ENCODE measurements around the gene PHLPP2. TPM values are rescaled to one million over a fixed set of nuclear protein-coding genes. Genes with fewer than 3 reads are reported as not detected.

The PHLPP2 gene
- total RNA-seq, 4 donors from 2014 or later, result 0.49 to 5.7 (median 1.7) TPM

GRCh38 chr16:71762186-71762585 lies 37.7 kb upstream of the PHLPP2 start:
- TF ChIP-seq, protein P1, sequence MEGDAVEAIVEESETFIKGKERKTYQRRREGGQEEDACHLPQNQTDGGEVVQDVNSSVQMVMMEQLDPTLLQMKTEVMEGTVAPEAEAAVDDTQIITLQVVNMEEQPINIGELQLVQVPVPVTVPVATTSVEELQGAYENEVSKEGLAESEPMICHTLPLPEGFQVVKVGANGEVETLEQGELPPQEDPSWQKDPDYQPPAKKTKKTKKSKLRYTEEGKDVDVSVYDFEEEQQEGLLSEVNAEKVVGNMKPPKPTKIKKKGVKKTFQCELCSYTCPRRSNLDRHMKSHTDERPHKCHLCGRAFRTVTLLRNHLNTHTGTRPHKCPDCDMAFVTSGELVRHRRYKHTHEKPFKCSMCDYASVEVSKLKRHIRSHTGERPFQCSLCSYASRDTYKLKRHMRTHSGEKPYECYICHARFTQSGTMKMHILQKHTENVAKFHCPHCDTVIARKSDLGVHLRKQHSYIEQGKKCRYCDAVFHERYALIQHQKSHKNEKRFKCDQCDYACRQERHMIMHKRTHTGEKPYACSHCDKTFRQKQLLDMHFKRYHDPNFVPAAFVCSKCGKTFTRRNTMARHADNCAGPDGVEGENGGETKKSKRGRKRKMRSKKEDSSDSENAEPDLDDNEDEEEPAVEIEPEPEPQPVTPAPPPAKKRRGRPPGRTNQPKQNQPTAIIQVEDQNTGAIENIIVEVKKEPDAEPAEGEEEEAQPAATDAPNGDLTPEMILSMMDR (IDR thresholded peaks at IDR 0.05), result no peak
- TF ChIP-seq POLR2A (IDR thresholded peaks at IDR 0.05), result no peak
- Histone ChIP-seq H3K27me3 (no peaks in the 10 kb centered on the region), H3K9me3 (no peaks in the 10 kb centered on the region), H3K4me1 (peaks cover 0 to 6% (median 0%) of the 10 kb centered on the region in 3 donors), H3K36me3 (peaks cover 8 to 93% (median 24%) of the 10 kb centered on the region in 3 donors), H3K4me3 (no peak overlapping the region), H3K27ac (no peak overlapping the region)
- intact Hi-C loops (cut with DNase I), result no loop called here
- no peak for DNase-seq
- 71 to 76% methylated on average over 2 of the region's 2 CpGs for WGBS, 2 donors

GRCh38 chr16:71761097-71761496 lies 36.6 kb upstream of the PHLPP2 start:
- Histone ChIP-seq H3K27me3 (no peaks in the 10 kb centered on the region), H3K9me3 (no peaks in the 10 kb centered on the region), H3K4me1 (no peaks in the 10 kb centered on the region), H3K27ac (no peak overlapping the region), H3K4me3 (no peak overlapping the region), H3K36me3 (peaks cover 8 to 97% (median 33%) of the 10 kb centered on the region in 3 donors)
- TF ChIP-seq, protein P1 (IDR thresholded peaks at IDR 0.05), result no peak
- no peak for TF ChIP-seq POLR2A (IDR thresholded peaks at IDR 0.05)
- no peak for DNase-seq
- intact Hi-C loops (cut with DNase I), result no loop called here
- 97 to 98% methylated on average over 2 of the region's 2 CpGs for WGBS, 2 donors

DNA sequence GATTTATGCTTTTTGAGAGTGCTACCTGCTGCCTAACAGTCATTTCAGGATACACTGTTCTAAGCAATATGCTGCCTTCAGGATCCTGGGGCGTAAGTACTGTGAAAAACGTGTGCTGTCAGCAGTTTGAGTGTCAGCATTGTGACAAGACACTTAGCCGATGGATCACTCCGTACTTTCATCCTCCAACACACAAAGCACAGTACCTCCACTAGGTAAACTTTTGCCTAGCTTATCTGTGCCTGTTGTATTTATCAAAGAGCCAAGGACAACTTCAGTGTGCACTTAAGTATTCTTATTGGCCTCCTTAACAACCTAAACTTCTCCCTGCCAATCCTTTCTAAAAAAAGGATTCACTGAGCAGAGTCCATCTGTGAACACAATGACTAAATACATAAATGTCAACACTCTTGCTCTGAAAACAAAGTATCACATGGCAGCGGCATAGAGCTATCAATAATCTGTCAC lies 33.8 kb upstream of the PHLPP2 start:
- Histone ChIP-seq H3K27ac (no peak overlapping the region), H3K4me3 (no peak overlapping the region), H3K9me3 (no peaks in the 10 kb centered on the region), H3K4me1 (no peaks in the 10 kb centered on the region), H3K27me3 (no peaks in the 10 kb centered on the region), H3K36me3 (peaks cover 9 to 100% (median 55%) of the 10 kb centered on the region in 3 donors)
- TF ChIP-seq, protein P1 (IDR thresholded peaks at IDR 0.05), result no peak
- no peak for TF ChIP-seq POLR2A (IDR thresholded peaks at IDR 0.05)
- no peak for DNase-seq
- intact Hi-C loops (cut with DNase I), result no loop called here
- 83 to 85% methylated on average over 5 of the region's 5 CpGs for WGBS, 2 donors

- Histone ChIP-seq H3K4me3 (no peak overlapping the region), H3K4me1 (no peaks in the 10 kb centered on the region), H3K9me3 (no peaks in the 10 kb centered on the region), H3K36me3 (peaks cover 17 to 100% (median 49%) of the 10 kb centered on the region in 3 donors), H3K27ac (no peak overlapping the region), H3K27me3 (no peaks in the 10 kb centered on the region)
- no peak for DNase-seq
- TF ChIP-seq, protein P1 (IDR thresholded peaks at IDR 0.05), result no peak
- TF ChIP-seq POLR2A (IDR thresholded peaks at IDR 0.05), result no peak
- WGBS, 2 donors, result 66 to 79% methylated on average over 2 of the region's 2 CpGs
- intact Hi-C loops (cut with DNase I), result no loop called here
Measured at GRCh38 chr16:71754652-71755051, 30.2 kb upstream of the PHLPP2 start.

GRCh38 chr16:71754108-71754507 lies 29.6 kb upstream of the PHLPP2 start:
- intact Hi-C loops (cut with DNase I), result no loop called here
- H3K36me3 ChIP-seq, result peaks cover 17 to 100% (median 53%) of the 10 kb centered on the region in 3 donors

More at GRCh38 chr16:71754108-71754507, 29.6 kb upstream of the PHLPP2 start:
- no peaks in the 10 kb centered on the region for H3K4me1 ChIP-seq
- H3K4me3 ChIP-seq, result no peak overlapping the region
- H3K27me3 ChIP-seq, result no peaks in the 10 kb centered on the region
- DNase-seq, result no peak
- H3K27ac ChIP-seq, result no peak overlapping the region
- TF ChIP-seq POLR2A (IDR thresholded peaks at IDR 0.05), result no peak
- TF ChIP-seq, protein P1 (IDR thresholded peaks at IDR 0.05), result no peak
- no peaks in the 10 kb centered on the region for H3K9me3 ChIP-seq

Measured in esophagus squamous epithelium (tissue), 5 donors.